Activated naive CD8-positive, alpha-beta T cell treated with anti-CD3 and anti-CD28 coated beads, Interleukin-2, amount 10 ng/mL, durations not matched to agents 7 days and 5 days (primary cell): ENCODE data around the gene TEX53. TPM values are rescaled to one million over a fixed set of nuclear protein-coding genes. Genes with fewer than 3 reads are reported as not detected.

ENCODE experiments used
- ATAC-seq: fragments of 150-1000 bp; cut with Tn5 transposase; one replicate; pipeline ENCODE4 v1.10.0; 2021; ENCODE audit warnings: low read depth, moderate library complexity
- POLR2A ChIA-PET: fragments of 350-600 bp; sonication (Branson Sonifier 250); formaldehyde crosslinking; loops from one replicate; lab custom pipeline; 2021; ENCODE audit warnings: antibody characterized with exemption; lab: Charles Lee
- DNase-seq: peaks from one replicate; pipeline ENCODE4 v3.0.0; 2021
- H3K27ac Mint-ChIP-seq: one replicate; pipeline ENCODE4 v1.8.0; 2022; ENCODE audit warnings: mild to moderate bottlenecking, mixed read lengths
- H3K27me3 Mint-ChIP-seq: one replicate; pipeline ENCODE4 v1.8.0; 2022; ENCODE audit warnings: mild to moderate bottlenecking, moderate library complexity, mixed read lengths
- H3K36me3 Mint-ChIP-seq: one replicate; pipeline ENCODE4 v1.8.0; 2021; ENCODE audit warnings: mild to moderate bottlenecking, mixed read lengths
- H3K4me1 Mint-ChIP-seq: one replicate; pipeline ENCODE4 v1.8.0; 2021; ENCODE audit warnings: mixed read lengths
- H3K4me3 Mint-ChIP-seq: one replicate; pipeline ENCODE4 v1.8.0; 2022; ENCODE audit warnings: mild to moderate bottlenecking, moderate library complexity, mixed read lengths
- H3K9me3 Mint-ChIP-seq: one replicate; pipeline ENCODE4 v1.8.0; 2021; ENCODE audit warnings: mixed read lengths
- total RNA-seq, 2 experiments: library from RNA; stranded (reverse); gene quantifications; one replicate each; pipeline ENCODE4 v1.2.3, GENCODE V29; 2021

The TEX53 gene
- total RNA-seq, 2 experiments from 2014 or later, result not detected

DNA sequence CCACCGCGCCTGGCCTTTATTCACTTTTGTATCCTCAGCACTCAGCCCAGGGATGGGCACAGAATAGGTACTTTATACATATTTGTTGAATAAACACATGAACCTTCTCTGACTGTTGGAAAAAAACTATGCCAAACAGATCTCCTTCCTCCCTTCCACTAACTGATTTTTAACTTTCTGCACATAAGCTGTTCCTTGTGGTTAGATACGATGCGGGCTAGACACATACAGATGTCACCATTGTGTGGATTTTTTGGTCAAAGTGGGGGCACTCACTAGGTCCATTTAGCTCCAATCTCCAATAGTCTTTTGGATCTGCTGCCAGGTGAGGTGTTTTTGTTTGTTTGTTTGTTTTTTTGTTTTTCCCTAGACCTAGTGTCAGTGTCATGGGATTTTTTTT, 19.3 kb upstream of the TEX53 start:
- DNase-seq (no peak), ATAC-seq (no peak)
- H3K9me3 Mint-ChIP-seq, result peaks cover 3% of the 10 kb centered on the region
- no peak overlapping the region for H3K27ac Mint-ChIP-seq
- peaks cover 14% of the 10 kb centered on the region for H3K36me3 Mint-ChIP-seq
- H3K4me1 Mint-ChIP-seq, result peaks cover 25% of the 10 kb centered on the region
- H3K27me3 Mint-ChIP-seq, result no peaks in the 10 kb centered on the region
- POLR2A ChIA-PET, result interaction anchor here (1.0 kb wide), 1 partner anchor 89 kb away, joined by 4 read pairs; the partner anchor contains the start of gene ATP6V1G1
- H3K4me3 Mint-ChIP-seq, result peak overlapping the region; percentile 2

DNA sequence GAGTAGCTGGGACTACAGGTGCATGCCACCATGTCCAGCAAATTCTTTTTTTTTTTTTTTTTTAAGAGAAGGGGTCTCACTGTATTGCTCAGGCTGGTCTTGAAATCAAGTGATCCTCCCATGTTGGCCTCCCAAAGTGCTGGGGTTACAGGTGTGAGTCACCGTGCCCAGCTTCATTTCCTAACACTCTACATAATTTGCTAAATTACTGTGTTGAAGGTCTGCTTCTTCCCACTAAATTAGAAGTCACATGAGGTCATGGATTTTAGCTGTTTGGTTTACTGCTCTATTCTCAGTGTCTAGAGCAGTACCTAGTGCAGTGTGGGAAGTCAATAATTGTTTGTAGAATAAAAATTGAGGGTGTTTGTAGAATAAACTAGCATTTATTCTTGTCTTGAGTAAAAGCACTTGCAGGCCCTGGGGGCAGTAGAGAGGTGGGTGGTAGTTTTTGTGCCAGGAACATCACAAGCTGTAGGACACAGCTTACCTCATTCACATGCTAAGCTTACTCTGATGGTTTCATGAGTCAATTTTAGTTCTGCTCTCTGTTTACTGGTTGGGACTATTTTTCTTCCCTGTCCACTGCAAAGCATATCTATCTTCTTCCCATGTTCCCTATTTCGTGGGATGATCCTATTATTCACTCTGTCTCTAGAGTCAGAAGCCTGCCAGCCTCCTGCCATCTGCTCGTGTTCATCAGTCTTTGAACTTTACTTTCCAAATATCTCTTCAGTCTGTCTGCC, 17.4 kb upstream of the TEX53 start:
- DNase-seq (no peak), ATAC-seq (no peak)
- Mint-ChIP-seq H3K27ac (no peak overlapping the region), H3K27me3 (no peaks in the 10 kb centered on the region), H3K4me1 (peaks cover 19% of the 10 kb centered on the region), H3K9me3 (peaks cover 3% of the 10 kb centered on the region), H3K36me3 (peaks cover 14% of the 10 kb centered on the region), H3K4me3 (no peak overlapping the region)
- POLR2A ChIA-PET, result interaction anchor here (0.5 to 0.6 kb wide), 2 partner anchors 68 to 88 kb away, joined by 3 to 5 read pairs; no protein-coding TSS in a partner anchor

DNA sequence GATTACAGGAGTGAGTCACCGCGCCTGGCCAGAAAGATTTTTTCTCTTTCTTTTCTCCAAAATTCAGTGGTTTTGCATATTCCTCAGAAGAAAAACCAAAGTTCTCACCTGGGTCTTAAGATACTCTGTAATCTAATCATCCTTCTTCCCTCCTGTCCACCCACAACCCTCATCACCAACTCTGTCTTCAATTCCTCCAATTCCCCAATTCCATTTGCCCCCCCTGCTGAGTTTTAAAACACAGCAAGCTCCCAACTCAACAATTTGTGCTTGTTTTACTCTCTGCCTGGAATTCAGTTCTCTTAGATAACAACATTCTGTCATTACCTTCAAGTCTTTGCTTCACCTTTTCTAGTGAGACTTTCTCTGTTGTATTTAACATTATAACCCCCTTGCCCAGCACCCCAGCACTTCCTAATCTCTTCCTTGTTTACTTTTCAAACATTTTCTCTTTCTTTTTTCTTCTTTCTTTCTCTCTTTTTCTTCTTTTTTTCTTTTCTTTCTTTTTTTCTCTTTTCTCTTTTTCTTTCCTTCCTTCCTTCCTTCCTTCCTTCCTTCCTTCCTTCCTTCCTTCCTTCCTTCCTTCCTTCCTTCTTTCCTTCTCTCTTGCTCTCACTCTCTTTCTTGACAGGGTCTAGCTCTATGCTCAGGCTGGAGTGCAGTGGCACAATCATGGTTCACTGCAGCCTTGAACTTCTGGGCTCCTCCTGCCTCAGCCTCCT, 16.6 kb upstream of the TEX53 start:
- Mint-ChIP-seq H3K9me3 (peaks cover 3% of the 10 kb centered on the region), H3K27ac (no peak overlapping the region), H3K4me3 (no peak overlapping the region), H3K27me3 (no peaks in the 10 kb centered on the region), H3K4me1 (peaks cover 19% of the 10 kb centered on the region), H3K36me3 (peaks cover 14% of the 10 kb centered on the region)
- DNase-seq (no peak), ATAC-seq (no peak)
- POLR2A ChIA-PET, result interaction anchor here (0.5 kb wide), 1 partner anchor 87 kb away, joined by 3 read pairs; no protein-coding TSS in a partner anchor

DNA sequence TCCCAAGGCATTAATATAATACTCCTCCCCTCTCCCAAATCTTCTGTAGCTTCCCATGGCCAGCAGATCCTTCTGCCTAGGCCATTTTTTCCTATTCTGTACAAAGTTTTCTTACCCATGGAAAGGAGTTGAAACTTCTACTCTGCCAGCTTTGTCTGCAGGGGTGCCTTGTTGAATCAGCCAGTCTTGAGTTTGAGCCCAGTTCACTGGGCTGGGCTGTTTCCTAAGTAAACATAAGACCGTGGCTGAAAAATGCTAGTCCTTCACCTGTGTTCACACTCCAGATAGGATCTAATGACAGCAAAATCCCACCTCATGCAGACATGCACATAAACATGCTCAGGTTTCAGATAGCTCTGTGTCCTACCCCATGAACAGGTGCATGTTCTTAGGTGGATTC, 14.0 kb upstream of the TEX53 start:
- H3K27ac Mint-ChIP-seq, result no peak overlapping the region
- no peak for DNase-seq
- peaks cover 3% of the 10 kb centered on the region for H3K9me3 Mint-ChIP-seq
- peaks cover 15% of the 10 kb centered on the region for H3K36me3 Mint-ChIP-seq
- no peak overlapping the region for H3K4me3 Mint-ChIP-seq
- no peaks in the 10 kb centered on the region for H3K27me3 Mint-ChIP-seq
- POLR2A ChIA-PET, result no interaction called here
- ATAC-seq, result no peak
- peaks cover 12% of the 10 kb centered on the region for H3K4me1 Mint-ChIP-seq

DNA sequence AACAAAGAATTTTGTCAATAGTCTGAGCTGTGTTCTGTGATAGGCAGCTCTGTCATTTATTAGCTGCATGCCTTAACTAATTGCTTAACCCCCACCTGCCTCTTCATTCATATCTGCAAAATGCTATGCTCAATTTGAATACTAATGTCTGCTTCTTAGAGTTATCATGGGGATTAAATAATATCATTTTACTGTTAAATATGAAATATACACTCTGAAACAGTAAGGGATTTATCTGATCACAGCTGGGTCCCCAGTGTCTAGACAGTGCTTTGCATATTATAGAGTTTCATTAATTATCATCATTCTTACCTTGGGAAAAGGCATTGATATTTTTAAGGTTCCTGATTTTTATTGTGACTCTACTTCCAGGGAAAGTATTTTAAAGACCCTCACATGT, 12.4 kb upstream of the TEX53 start:
- Mint-ChIP-seq H3K4me1 (peaks cover 8% of the 10 kb centered on the region), H3K36me3 (peaks cover 11% of the 10 kb centered on the region), H3K27ac (no peak overlapping the region), H3K9me3 (peaks cover 3% of the 10 kb centered on the region), H3K4me3 (no peak overlapping the region), H3K27me3 (peaks cover 2% of the 10 kb centered on the region)
- DNase-seq, result no peak
- POLR2A ChIA-PET, result no interaction called here
- ATAC-seq, result no peak

DNA sequence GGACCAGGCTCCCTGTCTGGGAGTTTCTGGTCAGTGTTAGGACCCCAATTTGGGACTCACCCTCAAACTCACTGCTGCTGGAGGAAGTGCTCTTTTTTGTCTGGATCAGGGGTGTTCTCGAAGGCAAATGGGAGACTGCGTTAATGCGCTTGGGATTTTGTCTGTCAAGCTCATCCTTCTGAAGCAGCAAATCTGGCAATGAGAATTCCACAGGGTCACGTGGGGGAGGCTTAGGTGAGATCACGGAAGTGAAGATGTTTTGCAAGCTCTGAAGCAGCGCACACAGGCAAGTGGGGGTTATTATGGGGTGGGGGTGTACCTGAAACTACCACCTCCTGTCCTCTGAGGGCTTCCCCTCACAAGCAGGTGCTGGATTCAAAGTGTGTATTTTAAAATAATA, 10.5 kb upstream of the TEX53 start:
- H3K27ac Mint-ChIP-seq, result no peak overlapping the region
- ATAC-seq, result no peak
- POLR2A ChIA-PET, result no interaction called here
- H3K4me3 Mint-ChIP-seq, result no peak overlapping the region
- peaks cover 3% of the 10 kb centered on the region for H3K4me1 Mint-ChIP-seq
- H3K9me3 Mint-ChIP-seq, result no peaks in the 10 kb centered on the region
- no peak for DNase-seq
- H3K36me3 Mint-ChIP-seq, result peaks cover 6% of the 10 kb centered on the region
- peaks cover 6% of the 10 kb centered on the region for H3K27me3 Mint-ChIP-seq

DNA sequence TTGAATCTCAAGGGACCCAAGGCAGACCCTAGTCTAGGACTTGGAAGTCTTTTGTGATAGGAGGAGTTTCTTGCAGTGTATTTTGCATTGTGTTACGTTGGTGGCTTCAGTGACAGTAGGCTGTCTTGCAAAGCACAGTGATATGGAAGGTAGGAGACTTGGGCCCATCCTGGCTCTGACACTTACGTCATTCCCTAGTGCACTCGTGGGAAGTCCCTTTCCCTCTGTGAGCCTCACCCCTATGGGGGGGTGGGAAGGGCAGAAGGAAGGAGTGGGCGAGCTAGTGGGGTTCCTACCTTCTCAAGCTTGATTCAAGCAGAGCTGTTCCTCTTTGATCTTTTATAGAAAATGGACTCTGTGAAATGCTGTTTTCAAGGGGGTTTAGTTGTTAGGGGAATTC, 9.2 kb upstream of the TEX53 start:
- DNase-seq, result no peak
- H3K4me1 Mint-ChIP-seq, result peaks cover 5% of the 10 kb centered on the region
- H3K27me3 Mint-ChIP-seq, result peaks cover 10% of the 10 kb centered on the region
- no peak overlapping the region for H3K27ac Mint-ChIP-seq
- no peaks in the 10 kb centered on the region for H3K9me3 Mint-ChIP-seq
- ATAC-seq, result no peak
- H3K36me3 Mint-ChIP-seq, result peaks cover 1% of the 10 kb centered on the region
- POLR2A ChIA-PET, result no interaction called here
- no peak overlapping the region for H3K4me3 Mint-ChIP-seq

DNA sequence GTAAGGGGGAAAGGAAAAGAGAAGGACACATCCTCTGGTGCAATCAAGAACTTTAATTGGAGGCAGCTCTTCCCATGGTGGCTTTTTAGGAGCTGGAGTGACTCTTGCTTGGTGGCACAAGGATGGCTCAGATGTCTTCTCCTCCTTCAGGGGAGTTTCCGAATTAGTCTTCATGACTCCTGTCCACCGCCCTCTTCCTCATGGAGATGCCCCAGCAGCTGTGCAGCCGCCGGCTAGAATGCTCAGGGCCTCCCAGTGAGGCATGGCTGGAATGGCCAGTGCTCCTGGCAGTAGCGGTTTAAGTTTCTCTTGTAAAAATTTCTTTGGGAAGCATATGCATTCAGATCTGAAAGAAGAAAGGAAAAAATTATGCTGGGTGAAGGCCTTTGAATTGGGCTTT, 8.8 kb upstream of the TEX53 start:
- no peaks in the 10 kb centered on the region for H3K9me3 Mint-ChIP-seq
- no peak overlapping the region for H3K4me3 Mint-ChIP-seq
- H3K27ac Mint-ChIP-seq, result no peak overlapping the region
- peaks cover 1% of the 10 kb centered on the region for H3K36me3 Mint-ChIP-seq
- DNase-seq (no peak), ATAC-seq (no peak)
- POLR2A ChIA-PET, result no interaction called here
- peaks cover 10% of the 10 kb centered on the region for H3K27me3 Mint-ChIP-seq
- H3K4me1 Mint-ChIP-seq, result peaks cover 5% of the 10 kb centered on the region

DNA sequence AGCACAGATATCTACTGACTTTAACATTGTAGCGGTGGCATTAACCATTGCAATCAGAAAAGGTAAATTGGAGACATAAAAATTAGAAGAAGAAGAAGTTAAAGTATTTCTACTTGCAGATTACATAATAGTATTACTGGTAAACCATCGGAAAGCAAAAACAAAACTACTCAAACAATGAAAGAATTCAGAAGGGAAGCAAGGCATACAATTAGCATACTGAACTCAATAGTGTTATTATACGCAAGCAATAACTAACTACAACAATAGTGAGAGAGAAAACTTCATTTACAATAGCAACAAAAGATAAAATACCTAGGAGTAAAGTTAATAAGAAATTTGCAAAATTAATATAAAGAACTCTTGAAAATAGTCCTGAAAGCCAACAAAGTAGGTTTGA, 6.6 kb upstream of the TEX53 start:
- POLR2A ChIA-PET, result no interaction called here
- H3K27ac Mint-ChIP-seq, result no peak overlapping the region
- ATAC-seq (no peak), DNase-seq (no peak)
- H3K27me3 Mint-ChIP-seq, result peaks cover 10% of the 10 kb centered on the region
- H3K4me3 Mint-ChIP-seq, result no peak overlapping the region
- peaks cover 5% of the 10 kb centered on the region for H3K4me1 Mint-ChIP-seq
- H3K9me3 Mint-ChIP-seq, result no peaks in the 10 kb centered on the region
- peaks cover 1% of the 10 kb centered on the region for H3K36me3 Mint-ChIP-seq

DNA sequence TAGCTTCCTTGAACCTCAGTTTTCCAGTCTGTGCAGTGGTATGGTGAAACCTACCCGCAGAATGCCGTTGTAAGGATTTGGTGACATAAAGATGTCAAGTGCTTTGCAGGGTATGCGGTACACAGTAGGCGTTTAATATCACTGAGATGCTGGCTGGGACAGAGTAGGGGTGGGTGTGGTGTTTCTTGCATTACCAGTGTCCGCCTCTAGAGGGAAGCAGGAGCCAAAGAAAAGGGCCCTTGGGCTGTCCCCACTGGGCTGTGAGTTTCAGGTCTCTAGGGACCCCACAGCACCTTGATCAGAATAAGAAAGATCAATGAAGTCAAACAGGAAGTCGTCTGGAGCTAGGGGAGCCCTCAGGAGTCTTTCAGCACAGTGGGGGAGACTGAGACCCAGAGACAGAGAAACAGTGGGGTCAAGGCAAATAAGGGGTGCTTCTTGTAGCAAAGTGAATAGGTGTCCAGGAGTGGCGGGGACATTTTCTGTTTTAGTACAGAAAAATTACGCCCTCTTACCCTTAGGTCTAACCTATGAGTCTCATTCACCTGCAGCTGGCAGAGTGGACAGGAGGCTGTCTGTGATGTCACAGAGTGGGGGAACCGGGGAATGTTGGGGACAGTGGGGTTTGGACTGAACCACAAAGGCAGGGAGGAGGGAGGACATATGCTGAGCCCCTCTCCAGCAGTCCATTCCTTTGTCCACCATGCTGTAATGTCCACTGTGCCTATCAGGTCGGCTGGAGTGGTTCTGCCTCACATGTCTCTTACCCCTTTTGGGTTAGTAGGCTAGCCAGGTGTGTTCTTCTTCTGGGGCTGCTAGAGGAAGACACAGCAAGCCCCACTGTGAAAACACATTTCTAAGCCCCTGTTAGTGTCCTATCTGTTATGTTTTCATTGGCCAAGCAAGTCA, 4.7 kb upstream of the TEX53 start:
- no peak overlapping the region for H3K4me3 Mint-ChIP-seq
- peaks cover 10% of the 10 kb centered on the region for H3K27me3 Mint-ChIP-seq
- H3K9me3 Mint-ChIP-seq, result no peaks in the 10 kb centered on the region
- H3K27ac Mint-ChIP-seq, result no peak overlapping the region
- H3K4me1 Mint-ChIP-seq, result peaks cover 2% of the 10 kb centered on the region
- peak; percentile 93 for ATAC-seq
- POLR2A ChIA-PET, result interaction anchor here (1.3 kb wide), 1 partner anchor 256 kb away, joined by 3 read pairs; no protein-coding TSS in a partner anchor
- H3K36me3 Mint-ChIP-seq, result no peaks in the 10 kb centered on the region
- DNase-seq, result peak; percentile 66

DNA sequence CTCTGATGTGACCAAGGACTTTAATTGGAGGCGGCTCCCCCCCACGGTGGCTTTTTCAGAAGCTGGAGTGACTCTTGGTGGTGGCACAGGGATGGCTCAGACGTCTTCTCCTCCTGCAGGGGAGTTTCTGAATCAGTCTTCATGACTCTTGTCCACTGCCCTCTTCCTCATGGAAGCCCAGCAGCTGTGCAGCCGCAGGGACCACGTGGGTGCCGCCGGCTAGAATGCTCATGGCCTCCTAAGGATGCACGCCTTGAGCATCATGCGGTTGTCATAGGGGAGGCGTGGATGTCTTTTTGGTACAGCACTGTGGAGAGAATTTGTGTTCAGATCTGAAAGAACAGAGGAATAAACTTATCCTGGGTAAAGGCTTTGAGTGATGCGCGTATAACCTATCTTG, 1.3 kb downstream of the TEX53 start:
- Mint-ChIP-seq H3K4me1 (peaks cover 16% of the 10 kb centered on the region), H3K4me3 (no peak overlapping the region), H3K36me3 (peaks cover 1% of the 10 kb centered on the region), H3K27me3 (no peaks in the 10 kb centered on the region), H3K27ac (no peak overlapping the region), H3K9me3 (no peaks in the 10 kb centered on the region)
- DNase-seq (no peak), ATAC-seq (no peak)
- POLR2A ChIA-PET, result no interaction called here

DNA sequence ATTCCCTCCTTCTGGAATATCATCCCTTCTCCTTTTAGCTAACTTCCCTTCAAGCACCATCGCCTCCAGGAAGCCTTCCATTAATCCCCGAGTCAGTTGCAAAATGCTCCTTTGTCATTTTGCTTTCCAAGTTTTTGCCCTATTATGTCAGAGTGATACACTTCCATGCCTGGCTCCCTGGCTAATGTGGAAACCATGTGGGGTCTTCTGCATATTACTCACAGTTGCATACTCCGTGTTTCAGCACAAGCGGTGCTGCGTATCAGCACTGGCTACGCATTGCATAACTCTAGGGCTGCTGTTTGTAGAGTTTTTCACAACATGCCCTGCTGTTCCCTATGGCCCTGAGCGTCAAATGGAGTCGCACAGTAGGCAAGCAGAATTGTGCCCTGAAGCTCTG, 1.9 kb downstream of the TEX53 start:
- no peak for DNase-seq
- Mint-ChIP-seq H3K9me3 (no peaks in the 10 kb centered on the region), H3K4me3 (no peak overlapping the region), H3K4me1 (peaks cover 16% of the 10 kb centered on the region), H3K27me3 (no peaks in the 10 kb centered on the region), H3K27ac (no peak overlapping the region), H3K36me3 (peaks cover 1% of the 10 kb centered on the region)
- ATAC-seq, result no peak
- POLR2A ChIA-PET, result no interaction called here

DNA sequence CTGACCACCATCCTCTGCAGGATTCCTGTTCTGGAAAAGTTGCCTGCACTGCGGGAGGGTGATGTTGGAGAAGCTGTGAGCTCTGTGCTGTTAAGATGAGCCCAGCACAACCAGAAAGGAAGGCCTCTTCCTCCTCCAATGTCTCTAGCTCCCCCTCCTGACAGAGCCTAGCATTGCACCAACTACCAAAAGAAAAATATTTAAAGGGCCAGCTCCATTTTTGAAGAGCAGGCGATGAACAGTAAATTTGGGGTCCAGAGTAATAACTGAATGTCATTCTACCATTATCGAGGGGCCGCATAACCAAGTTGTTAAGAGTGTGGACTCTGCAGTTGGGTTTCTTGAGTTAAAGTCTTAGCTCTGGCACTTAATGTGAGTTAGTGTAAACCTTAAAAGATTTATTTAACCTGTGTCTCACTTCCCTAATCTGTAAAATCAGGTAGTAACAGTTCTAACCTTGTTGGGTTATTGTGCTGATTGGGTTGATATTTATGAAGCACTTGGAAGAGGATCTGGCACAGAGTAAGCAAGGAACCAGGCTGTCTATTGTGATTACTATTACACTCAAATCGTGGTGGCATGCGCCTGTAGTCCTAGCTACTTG, 3.9 kb downstream of the TEX53 start:
- ATAC-seq (peak; percentile 70), DNase-seq (peak; percentile 68)
- H3K4me1 Mint-ChIP-seq, result peaks cover 16% of the 10 kb centered on the region
- no peaks in the 10 kb centered on the region for H3K9me3 Mint-ChIP-seq
- POLR2A ChIA-PET, result interaction anchor here (0.7 to 2.2 kb wide), 7 partner anchors 43 to 248 kb away, joined by 3 to 22 read pairs (median 6); partner anchors contain the start of genes ATP6V1G1 and TMEM268
- no peak overlapping the region for H3K4me3 Mint-ChIP-seq
- no peaks in the 10 kb centered on the region for H3K27me3 Mint-ChIP-seq
- H3K27ac Mint-ChIP-seq, result no peak overlapping the region
- peaks cover 3% of the 10 kb centered on the region for H3K36me3 Mint-ChIP-seq
